Kidney glomerular epithelial cell (primary cell): ENCODE data around the gene TUBGCP2.

Source experiments
- DNase-seq: peaks from one replicate; lab custom pipeline; 2025; lab: John Stamatoyannopoulos, UW

Gene TUBGCP2

DNA sequence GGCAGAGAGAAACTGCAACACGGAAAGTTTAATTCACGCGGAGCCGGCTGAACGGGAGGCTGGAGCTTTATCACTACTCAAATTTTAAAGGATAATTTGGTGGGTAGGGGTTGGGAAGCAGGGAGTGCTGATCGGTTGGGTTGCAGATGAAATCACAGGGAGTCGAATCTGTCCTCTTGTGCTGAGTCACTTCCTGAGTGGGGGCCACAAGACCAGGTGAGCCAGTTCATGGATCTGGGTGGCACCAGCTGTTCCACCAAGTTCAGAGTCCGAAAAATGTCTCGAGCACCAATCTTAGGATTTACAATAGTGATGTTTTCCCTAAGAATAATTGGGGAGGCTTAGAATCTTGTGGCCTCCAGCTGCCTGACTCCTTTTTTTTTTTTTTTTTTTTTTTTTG lies 34.9 kb upstream of the TUBGCP2 start:
- no peak for DNase-seq

GRCh38 chr10:133342942-133343341 lies 34.3 kb upstream of the TUBGCP2 start:
- DNase-seq: no peak

DNA sequence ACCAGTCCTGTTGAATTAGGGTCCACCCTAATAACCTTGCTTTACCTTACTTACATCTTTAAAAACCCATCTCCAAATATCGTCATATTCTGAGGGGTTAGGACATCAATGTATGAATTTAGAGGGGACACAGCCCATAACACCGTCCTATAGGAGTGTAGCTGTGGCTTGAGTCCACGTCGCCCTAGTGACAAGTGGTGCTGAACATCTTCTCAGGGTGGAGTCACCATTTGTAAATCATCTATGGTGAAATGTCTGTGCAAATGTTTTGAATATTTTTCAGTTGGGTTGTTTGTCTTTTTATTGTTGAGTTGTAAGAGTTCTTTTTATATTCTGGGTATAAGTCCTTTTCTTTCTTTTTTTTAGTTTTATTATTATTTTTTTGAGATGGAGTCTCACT lies 33.3 kb upstream of the TUBGCP2 start:
- DNase-seq: no peak

DNA sequence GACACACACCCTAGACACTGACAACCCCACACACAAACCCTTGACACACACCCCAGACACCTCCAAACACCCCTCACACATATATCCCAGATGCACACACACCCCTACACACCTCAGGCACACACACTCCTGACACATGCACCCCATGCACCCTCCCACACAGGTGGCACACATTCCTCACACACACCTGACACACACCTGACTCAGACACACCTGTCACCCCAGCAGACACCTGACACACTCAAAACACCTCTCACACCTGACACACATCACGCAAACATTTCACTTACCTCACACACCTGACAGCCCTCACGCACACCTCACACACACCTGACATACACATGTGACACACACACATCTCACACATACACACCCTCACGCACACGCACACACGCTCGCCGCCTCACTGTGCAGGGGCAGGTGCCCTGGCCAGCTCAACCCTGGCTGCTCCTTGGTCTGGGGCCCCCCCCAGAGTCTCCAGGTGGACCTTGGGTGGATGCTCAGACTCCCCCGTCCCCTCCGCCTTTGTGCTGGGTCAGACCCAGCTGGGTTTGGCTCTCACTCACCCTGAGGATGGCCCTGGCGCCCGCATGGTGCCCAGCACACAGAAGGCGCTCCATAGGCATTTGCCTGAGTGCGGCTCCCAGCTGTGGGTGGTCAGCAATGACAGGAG lies 31.2 kb upstream of the TUBGCP2 start:
- DNase-seq: no peak

DNA sequence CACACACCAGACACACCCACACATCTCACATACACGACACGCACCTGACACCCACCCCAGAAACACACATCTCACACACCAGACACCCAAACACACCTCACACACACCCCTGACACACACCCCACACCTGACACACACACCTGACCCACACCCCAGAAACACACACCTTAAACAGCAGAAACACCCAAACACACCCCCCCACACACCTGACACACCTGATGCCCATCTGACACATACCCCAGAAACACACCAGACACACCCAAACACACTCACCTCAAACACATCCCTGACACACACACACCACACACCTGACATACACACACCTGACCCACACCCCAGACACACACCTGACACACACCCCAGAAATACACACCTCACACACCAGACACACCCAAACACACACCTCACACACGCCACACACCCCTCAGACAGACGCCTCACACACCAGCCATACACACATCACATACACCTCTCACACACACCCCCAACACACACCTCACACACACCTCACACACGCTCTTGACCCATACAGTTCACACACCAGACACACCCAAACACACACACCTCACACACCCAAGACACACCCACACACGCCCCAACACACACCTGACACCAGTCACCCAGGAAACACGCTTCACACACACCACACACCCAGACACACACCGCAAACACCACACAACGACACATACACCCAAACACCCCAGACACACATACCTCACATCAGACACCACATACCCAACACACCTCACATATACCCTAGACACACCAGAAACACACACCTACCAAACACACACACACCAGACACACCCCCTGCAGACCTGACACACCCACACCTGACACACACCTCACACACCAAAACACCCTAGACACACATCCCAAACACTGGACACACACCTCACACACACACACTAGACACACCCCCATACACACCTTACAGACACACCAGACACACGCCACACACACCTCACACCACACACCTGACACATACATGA lies 29.7 kb upstream of the TUBGCP2 start:
- no peak for DNase-seq

DNA sequence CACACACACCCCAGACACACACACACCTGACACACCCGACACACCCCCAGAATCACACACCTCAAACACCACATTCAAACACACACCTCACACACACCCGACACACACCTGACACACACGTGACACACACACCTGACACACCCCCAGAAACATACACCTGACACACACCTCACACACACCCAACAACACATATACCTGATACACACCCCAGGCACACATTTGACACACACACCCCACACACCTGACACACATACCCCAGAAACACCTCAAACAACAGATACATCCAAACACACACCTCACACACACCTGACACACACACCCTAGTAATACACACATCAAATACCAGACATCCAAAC lies 28.7 kb upstream of the TUBGCP2 start:
- DNase-seq: no peak

- no peak for DNase-seq
Observed at GRCh38 chr10:133336577-133337369, 28.1 kb upstream of the TUBGCP2 start, which contains the start of gene CALY. CALY (minus strand) TSS chr10:133336896; CDS start chr10:133328989, 7,907 bp downstream.

DNA sequence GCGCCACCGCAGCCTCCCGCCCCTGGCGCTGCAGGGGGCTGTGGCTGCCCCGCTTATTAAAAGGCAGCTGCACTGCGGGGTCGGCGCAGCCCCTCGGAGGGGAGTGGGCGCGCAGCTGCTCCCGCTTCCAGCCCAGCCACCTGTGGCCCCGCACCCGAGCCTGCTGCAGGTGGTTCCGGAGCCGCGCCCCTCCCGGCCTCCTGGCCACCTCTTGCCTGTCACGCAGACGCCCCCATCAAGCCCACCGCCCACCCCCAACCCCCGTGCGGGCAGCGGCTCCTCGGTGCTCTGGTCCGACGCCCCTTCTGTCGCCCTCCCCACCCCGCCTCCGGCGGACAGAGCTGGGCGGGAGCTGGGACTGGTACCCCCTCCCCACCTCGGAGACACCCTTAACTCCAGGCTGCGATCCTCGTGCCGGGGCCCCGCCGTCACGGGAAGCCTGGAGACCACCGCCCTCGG lies 27.5 kb upstream of the TUBGCP2 start:
- no peak for DNase-seq

DNA sequence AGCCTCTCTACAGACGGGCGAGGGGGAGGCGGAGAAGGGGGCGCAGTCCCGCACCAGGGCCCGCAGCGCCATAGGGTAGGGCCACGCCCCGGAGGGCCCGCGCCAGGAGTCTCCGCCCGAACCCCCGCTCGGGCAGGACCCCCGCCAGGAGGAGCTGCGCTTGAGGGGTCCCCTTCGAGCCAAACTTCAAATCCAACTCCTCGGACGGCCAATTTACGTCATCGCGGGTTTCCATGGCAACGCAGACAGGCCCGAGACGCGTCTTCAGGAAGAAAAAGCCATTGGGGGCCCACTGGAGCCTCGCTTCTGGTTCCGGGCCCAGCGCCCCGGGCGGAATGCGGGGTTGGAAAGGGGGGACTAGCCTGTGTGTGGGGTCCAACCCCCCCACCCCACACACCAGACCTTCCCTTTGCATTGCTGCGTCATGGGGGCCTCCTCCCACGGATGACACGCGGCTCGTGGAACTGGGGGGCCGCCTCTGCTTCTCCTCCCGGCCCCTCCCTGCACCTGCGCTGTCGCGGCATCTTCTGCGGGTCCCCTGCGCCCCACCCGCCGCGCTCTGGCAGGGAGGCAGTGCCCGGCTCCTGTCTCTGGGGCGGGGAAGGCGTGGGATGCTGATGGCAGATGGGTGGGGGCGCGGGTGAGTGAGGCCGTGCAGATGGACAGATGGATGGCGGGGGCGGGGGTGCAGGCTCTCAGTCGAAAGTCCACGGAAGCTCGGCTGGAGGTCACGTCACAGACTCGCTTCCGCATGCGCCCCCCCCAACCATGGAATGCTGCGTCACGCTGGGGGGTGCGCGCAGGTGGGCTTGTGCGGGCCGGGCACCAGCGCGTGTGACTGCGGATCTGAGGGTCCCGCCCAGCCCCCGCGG lies 26.8 kb upstream of the TUBGCP2 start:
- no peak for DNase-seq

- DNase-seq: no peak
Observed at GRCh38 chr10:133334503-133335245, 26.0 kb upstream of the TUBGCP2 start.

DNA sequence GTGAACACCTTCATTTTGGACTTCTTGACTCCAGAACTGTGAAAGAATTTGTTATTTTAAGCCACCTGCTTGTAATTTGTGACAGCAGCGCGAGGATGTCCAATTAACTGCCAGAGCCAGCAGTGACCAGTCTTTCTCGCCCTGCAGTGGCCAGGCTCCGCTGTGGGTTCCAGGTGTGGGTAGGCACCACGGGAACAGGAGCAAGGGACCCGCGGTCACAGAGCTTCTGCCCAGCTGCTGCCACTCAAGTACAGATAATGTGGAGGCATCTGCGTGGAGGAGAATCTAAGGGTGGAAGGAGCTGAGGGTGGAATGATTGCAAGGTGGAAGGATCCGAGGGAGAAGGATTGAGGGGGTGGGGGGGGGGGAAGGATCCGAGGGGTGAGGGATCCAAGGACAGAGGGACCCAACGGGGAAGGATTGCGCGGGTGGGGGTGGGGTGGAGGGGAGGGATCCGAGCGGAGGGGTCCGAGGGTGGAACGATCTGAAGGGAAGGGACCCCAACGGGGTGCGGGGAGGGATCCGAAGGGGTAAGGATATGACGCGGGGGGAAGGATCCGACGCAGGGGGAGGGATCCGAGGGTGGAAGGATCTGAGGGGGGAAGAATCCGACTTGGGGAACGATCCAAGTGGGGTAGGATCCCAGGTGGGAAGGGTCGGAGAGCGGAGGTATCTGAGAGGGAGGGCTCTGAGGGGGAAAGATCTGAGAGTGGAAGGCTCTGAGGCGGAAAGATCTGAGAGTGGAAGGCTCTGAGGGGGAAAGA lies 24.4 kb upstream of the TUBGCP2 start:
- DNase-seq: no peak

DNA sequence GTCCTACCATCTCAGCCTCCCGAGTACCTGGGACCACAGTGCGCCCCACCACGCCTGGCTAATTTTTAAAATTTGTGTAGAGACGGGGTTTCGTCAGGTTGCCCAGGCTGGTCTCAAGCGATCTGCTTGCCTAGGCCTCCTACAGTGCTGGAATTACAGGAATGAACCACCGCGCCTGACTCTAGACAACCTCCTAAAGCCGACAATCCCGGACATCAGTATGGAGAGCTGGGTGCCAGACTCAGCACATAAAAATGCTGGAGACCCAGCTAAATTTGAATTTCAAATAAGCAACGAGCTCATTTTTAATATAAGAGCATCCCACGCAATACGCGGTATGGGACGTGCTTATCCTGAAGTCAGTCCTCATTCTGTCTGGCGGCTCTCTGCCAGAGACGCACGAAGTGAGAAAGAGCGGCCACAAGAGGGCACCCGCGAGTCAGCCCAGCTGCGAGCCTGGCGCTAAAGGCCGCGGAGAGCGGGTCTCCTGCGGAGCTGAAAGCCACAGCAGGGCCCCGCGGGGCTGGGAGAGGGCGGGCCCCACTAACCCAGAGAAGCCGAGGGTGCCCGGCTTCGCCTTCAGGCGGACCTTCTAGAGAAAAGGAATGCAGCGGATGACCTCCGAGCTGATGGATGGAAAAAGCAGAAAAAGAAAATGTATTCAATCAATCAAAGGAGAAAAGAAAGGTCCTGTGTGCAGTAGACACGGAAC lies 21.0 kb upstream of the TUBGCP2 start:
- DNase-seq: peak; percentile 58

GRCh38 chr10:133328358-133329343 lies 20.0 kb upstream of the TUBGCP2 start:
- no peak for DNase-seq

DNA sequence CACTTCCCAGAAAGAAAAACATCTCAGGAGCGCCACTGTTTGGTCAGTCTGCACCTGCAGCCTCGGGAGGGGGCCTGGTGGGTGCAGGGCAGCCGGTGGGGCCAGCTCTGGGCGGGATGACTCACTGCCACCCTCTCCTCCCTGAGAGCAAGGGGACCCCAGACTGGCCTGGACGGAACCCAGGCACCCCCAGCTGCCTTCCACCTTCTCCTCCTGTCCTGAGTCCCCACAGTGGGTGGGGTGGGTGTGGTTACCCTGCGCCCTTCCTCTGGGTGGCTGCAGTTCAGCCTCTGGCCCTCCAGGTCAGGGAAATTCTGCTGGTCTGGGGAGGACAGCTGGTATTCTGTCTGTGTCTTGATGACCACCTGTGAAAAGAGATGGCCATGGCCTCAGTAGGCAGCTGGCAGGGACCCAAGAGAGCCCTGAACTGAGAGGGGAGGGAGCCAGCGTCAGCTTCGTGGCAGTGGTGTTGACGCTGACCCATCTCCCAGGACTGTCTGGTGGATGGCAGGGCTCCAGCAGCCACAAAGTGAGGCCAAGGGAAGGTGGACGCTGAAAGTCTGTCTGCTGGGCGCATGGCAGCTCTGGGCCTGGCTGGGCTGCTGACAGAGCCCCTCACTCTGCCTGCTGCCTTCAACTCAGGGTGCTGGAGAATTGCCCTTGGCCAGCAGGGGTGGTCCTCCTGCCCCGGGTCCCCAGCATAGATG lies 19.1 kb upstream of the TUBGCP2 start:
- no peak for DNase-seq

DNA sequence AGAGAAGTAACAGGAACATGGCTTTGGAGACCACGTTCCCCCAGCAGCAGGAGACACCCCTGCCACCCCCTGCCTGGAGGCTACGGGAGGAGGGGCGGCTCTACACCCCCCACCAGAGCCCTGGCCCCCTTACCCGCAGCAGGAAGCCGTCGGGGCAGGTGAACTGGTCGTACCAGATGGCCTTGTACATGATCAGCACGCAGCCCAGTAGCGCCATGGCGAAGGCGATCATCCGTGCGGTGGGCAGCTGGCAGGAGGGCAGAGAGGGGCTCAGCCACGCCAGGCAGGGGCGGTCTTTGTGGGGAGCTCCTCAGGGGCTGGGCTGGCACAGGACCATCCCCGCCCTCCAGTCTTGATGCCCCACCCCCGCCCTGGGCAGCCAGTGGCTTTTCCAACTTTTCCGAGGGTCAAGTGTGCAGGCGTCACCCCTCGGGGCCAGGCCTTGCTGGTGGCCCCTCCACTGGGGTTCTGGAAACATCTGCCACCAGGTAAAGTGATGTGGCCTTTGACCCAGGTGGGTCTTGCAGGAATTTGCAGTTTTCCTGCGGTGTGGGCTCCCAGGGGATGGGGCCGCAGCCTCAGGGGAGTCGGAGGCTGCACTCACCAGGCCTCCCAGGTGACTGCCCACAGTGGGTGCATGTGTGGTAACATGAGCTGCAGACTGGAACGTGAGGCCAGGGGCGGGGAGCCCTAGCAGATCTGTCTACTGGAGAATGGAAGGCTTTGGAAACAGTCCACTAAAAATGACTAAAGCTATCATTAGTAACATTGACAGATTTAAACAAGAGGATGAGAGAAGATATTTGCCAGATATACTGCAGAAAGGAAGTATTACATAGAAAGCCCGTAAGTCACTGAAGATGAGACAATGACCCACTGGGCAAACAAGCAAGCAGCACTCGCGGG lies 18.3 kb upstream of the TUBGCP2 start:
- DNase-seq: peak; percentile 8

GRCh38 chr10:133326223-133326551 lies 17.5 kb upstream of the TUBGCP2 start:
- DNase-seq: no peak
